Mesenchymal stem cell (in vitro differentiated cells and primary cell): Measurements from ENCODE around the gene SNRPB2.

Experiments used
- DNase-seq: peaks from one replicate; pipeline ENCODE4 v3.0.0-alpha.2; 2013
- H2AFZ ChIP-seq: one replicate; pipeline ENCODE4 v1.6.1; 2013; ENCODE audit warnings: low read depth, mild to moderate bottlenecking, control low read depth, inconsistent platforms, low read length, moderate library complexity
- H2AK5ac ChIP-seq: 2 replicates; pipeline ENCODE4 v1.6.1; 2013; ENCODE audit warnings: low read length, moderate library complexity, mild to moderate bottlenecking, inconsistent platforms; ENCODE audit not compliant: severe bottlenecking
- H2BK120ac ChIP-seq: one replicate; pipeline ENCODE4 v1.6.1; 2013; ENCODE audit warnings: low read depth, mild to moderate bottlenecking, inconsistent platforms, low read length, moderate library complexity
- H2BK12ac ChIP-seq, 2 experiments: one replicate each; pipeline ENCODE4 v1.6.1; 2013; ENCODE audit warnings: inconsistent platforms in 2 of 2, low read length in 2 of 2, mild to moderate bottlenecking in 2 of 2, moderate library complexity in 2 of 2, control low read depth in 1 of 2
- H2BK15ac ChIP-seq: one replicate; pipeline ENCODE4 v1.6.1; 2013; ENCODE audit warnings: mild to moderate bottlenecking, low read depth, inconsistent platforms; ENCODE audit not compliant: poor library complexity, severe bottlenecking
- H2BK5ac ChIP-seq: 2 replicates; pipeline ENCODE4 v1.6.1; 2013; ENCODE audit warnings: low read depth, mild to moderate bottlenecking, low read length, control low read depth, inconsistent platforms; ENCODE audit not compliant: poor library complexity, severe bottlenecking
- H3K14ac ChIP-seq, 2 experiments: one replicate each; pipeline ENCODE4 v1.6.1; 2013; ENCODE audit warnings: inconsistent platforms in 2 of 2, low read length in 2 of 2, control low read depth in 1 of 2, mild to moderate bottlenecking in 1 of 2, moderate library complexity in 1 of 2
- H3K18ac ChIP-seq, 2 experiments: one replicate each; pipeline ENCODE4 v1.6.1; 2013; ENCODE audit warnings: inconsistent platforms in 2 of 2, low read length in 2 of 2, control low read depth in 1 of 2, low read depth in 1 of 2, mild to moderate bottlenecking in 1 of 2
- H3K23ac ChIP-seq, 2 experiments: one replicate each; pipeline ENCODE4 v1.6.1; 2013; ENCODE audit warnings: inconsistent platforms in 2 of 2, low read length in 2 of 2, mild to moderate bottlenecking in 2 of 2, moderate library complexity in 2 of 2, control low read depth in 1 of 2
- H3K27ac ChIP-seq: 2 replicates; pipeline ENCODE4 v1.5.1; 2013; ENCODE audit warnings: mild to moderate bottlenecking, moderate library complexity, low read length, control low read depth, inconsistent platforms; ENCODE audit not compliant: poor library complexity, severe bottlenecking
- H3K27me3 ChIP-seq, 2 experiments: 2 replicates each; pipeline versions ENCODE4 v1.6.1 to v1.7.0; 2013; ENCODE audit warnings: low read length in 2 of 2, mild to moderate bottlenecking in 2 of 2, moderate library complexity in 2 of 2, control low read depth in 1 of 2, inconsistent platforms in 1 of 2; ENCODE audit not compliant: control insufficient read depth in 1 of 2, insufficient read depth in 1 of 2
- H3K36me3 ChIP-seq, 2 experiments: 2 replicates each; pipeline versions ENCODE4 v1.6.1 to v1.7.0; 2013; ENCODE audit warnings: low read length in 2 of 2, control low read depth in 1 of 2, inconsistent platforms in 1 of 2, low read depth in 1 of 2, mild to moderate bottlenecking in 1 of 2; ENCODE audit not compliant: insufficient read depth in 2 of 2, control insufficient read depth in 1 of 2
- H3K4ac ChIP-seq, 2 experiments: one replicate each; pipeline ENCODE4 v1.6.1; 2013; ENCODE audit warnings: inconsistent platforms in 2 of 2, low read length in 2 of 2, mild to moderate bottlenecking in 2 of 2, moderate library complexity in 2 of 2, control low read depth in 1 of 2, low read depth in 1 of 2
- H3K4me1 ChIP-seq: 2 replicates; pipeline ENCODE4 v1.6.1; 2013; ENCODE audit warnings: low read depth, low read length, control low read depth; ENCODE audit not compliant: control insufficient read depth, insufficient read depth
- H3K4me2 ChIP-seq: 2 replicates; pipeline ENCODE4 v1.6.1; 2013; ENCODE audit warnings: low read length, mild to moderate bottlenecking, inconsistent platforms; ENCODE audit not compliant: poor library complexity, severe bottlenecking
- H3K4me3 ChIP-seq, 2 experiments: 2 replicates each; pipeline versions ENCODE4 v1.5.1 to v1.7.0; 2013; ENCODE audit warnings: low read length in 2 of 2, mild to moderate bottlenecking in 2 of 2, control low read depth in 1 of 2, low read depth in 1 of 2; ENCODE audit not compliant: insufficient read depth in 1 of 2
- H3K79me1 ChIP-seq: replicated peaks from 2 replicates; pipeline ENCODE4 v1.6.1; 2013; ENCODE audit warnings: mild to moderate bottlenecking, control low read depth, low read length, inconsistent platforms; ENCODE audit not compliant: poor library complexity, severe bottlenecking
- H3K9ac ChIP-seq: 2 replicates; pipeline ENCODE4 v1.7.0; 2013; ENCODE audit warnings: mild to moderate bottlenecking, low read length, moderate library complexity
- H3K9me3 ChIP-seq: 2 replicates; pipeline ENCODE4 v1.7.0; 2013; ENCODE audit warnings: mild to moderate bottlenecking, low read length; ENCODE audit not compliant: control insufficient read depth
- H4K8ac ChIP-seq: one replicate; pipeline ENCODE4 v1.6.1; 2013; ENCODE audit warnings: inconsistent platforms, mild to moderate bottlenecking, low read length, moderate library complexity
- H4K91ac ChIP-seq: one replicate; pipeline ENCODE4 v1.6.1; 2013; ENCODE audit warnings: mild to moderate bottlenecking, low read length, inconsistent platforms
- WGBS: methylation state at CpG from one replicate; pipeline ENCODE4 v1.1.7; 2013; ENCODE audit warnings: mixed read lengths; 5-methylcytosine and 5-hydroxymethylcytosine counted together

The SNRPB2 gene

GRCh38 chr20:16748308-16748900 is 18.6 kb downstream of the SNRPB2 start, which contains the start of gene OTOR:
OTOR (plus strand) TSS chr20:16748358; CDS start chr20:16748402, 44 bp downstream.
- H2AK5ac ChIP-seq: no peak within 1 kb of the TSS
- H3K18ac ChIP-seq: no peak within 1 kb of the TSS
- H2BK12ac ChIP-seq: no peak within 1 kb of the TSS
- H4K91ac ChIP-seq: no peak within 1 kb of the TSS
- H3K9me3 ChIP-seq: no peaks in the 10 kb centered on the region
- no peak within 1 kb of the TSS for H3K4me2 ChIP-seq
- no peak within 1 kb of the TSS for H2BK15ac ChIP-seq
- H4K8ac ChIP-seq: no peak within 1 kb of the TSS
- no peaks in the 10 kb centered on the region for H3K27me3 ChIP-seq
- H2AFZ ChIP-seq: no peak within 1 kb of the TSS
- no peak within 1 kb of the TSS for H2BK5ac ChIP-seq
- H3K4ac ChIP-seq: no peak within 1 kb of the TSS
- H3K27ac ChIP-seq: no peak within 1 kb of the TSS
- no peak within 1 kb of the TSS for H3K23ac ChIP-seq
- DNase-seq: no peak
- no peak within 1 kb of the TSS for H3K9ac ChIP-seq
- H3K79me1 ChIP-seq: no peaks in the 10 kb centered on the region
- H3K36me3 ChIP-seq: no peaks in the 10 kb centered on the region
- WGBS: 85% methylated on average over 2 of the region's 5 CpGs
- H2BK120ac ChIP-seq: no peak within 1 kb of the TSS
- H3K4me3 ChIP-seq: no peak within 1 kb of the TSS
- H3K4me1 ChIP-seq: no peaks in the 10 kb centered on the region
- no peak within 1 kb of the TSS for H3K14ac ChIP-seq

GRCh38 chr20:16749573-16749972 is 19.7 kb downstream of the SNRPB2 start:
- no peak overlapping the region for H3K18ac ChIP-seq
- H3K4me3 ChIP-seq: no peak overlapping the region
- no peak overlapping the region for H2BK5ac ChIP-seq
- no peaks in the 10 kb centered on the region for H3K79me1 ChIP-seq
- H3K27me3 ChIP-seq: no peaks in the 10 kb centered on the region
- H3K23ac ChIP-seq: no peak overlapping the region
- no peak overlapping the region for H2AFZ ChIP-seq
- H3K4me2 ChIP-seq: no peak overlapping the region
- H3K9me3 ChIP-seq: no peaks in the 10 kb centered on the region
- H2BK12ac ChIP-seq: no peak overlapping the region
- H3K14ac ChIP-seq: no peak overlapping the region
- no peak for DNase-seq
- H3K4me1 ChIP-seq: no peaks in the 10 kb centered on the region
- H2AK5ac ChIP-seq: no peak overlapping the region
- no peak overlapping the region for H3K9ac ChIP-seq
- H3K36me3 ChIP-seq: no peaks in the 10 kb centered on the region
- WGBS: 41% methylated on average over 11 of the region's 11 CpGs
- no peak overlapping the region for H3K27ac ChIP-seq
- H4K8ac ChIP-seq: no peak overlapping the region
- no peak overlapping the region for H3K4ac ChIP-seq
- H4K91ac ChIP-seq: no peak overlapping the region
- no peak overlapping the region for H2BK120ac ChIP-seq
- no peak overlapping the region for H2BK15ac ChIP-seq

GRCh38 chr20:16752082-16752481 is 22.3 kb downstream of the SNRPB2 start:
- H2AK5ac ChIP-seq: no peak overlapping the region
- no peak overlapping the region for H4K8ac ChIP-seq
- no peak overlapping the region for H2BK120ac ChIP-seq
- no peak overlapping the region for H2BK5ac ChIP-seq
- H3K9me3 ChIP-seq: no peaks in the 10 kb centered on the region
- H3K4ac ChIP-seq: no peak overlapping the region
- H3K14ac ChIP-seq: no peak overlapping the region
- H3K36me3 ChIP-seq: no peaks in the 10 kb centered on the region
- no peak for DNase-seq
- H3K9ac ChIP-seq: no peak overlapping the region
- H3K27ac ChIP-seq: no peak overlapping the region
- no CpG with 5 or more reads among the region's 1 CpG for WGBS
- H3K4me1 ChIP-seq: no peaks in the 10 kb centered on the region
- H3K27me3 ChIP-seq: peaks cover 0 to 2% of the 10 kb centered on the region in 2 experiments
- no peak overlapping the region for H2AFZ ChIP-seq
- H3K79me1 ChIP-seq: no peaks in the 10 kb centered on the region
- no peak overlapping the region for H3K18ac ChIP-seq
- no peak overlapping the region for H2BK15ac ChIP-seq
- no peak overlapping the region for H4K91ac ChIP-seq
- no peak overlapping the region for H3K4me3 ChIP-seq
- no peak overlapping the region for H3K4me2 ChIP-seq
- H2BK12ac ChIP-seq: no peak overlapping the region
- H3K23ac ChIP-seq: no peak overlapping the region

GRCh38 chr20:16752901-16753300 is 23.1 kb downstream of the SNRPB2 start:
- H4K91ac ChIP-seq: no peak overlapping the region
- H2BK5ac ChIP-seq: no peak overlapping the region
- DNase-seq: no peak
- H2AK5ac ChIP-seq: no peak overlapping the region
- no peaks in the 10 kb centered on the region for H3K4me1 ChIP-seq
- H3K4me3 ChIP-seq: no peak overlapping the region
- no peak overlapping the region for H3K14ac ChIP-seq
- no peak overlapping the region for H3K23ac ChIP-seq
- no peak overlapping the region for H2AFZ ChIP-seq
- no peak overlapping the region for H2BK120ac ChIP-seq
- H3K27ac ChIP-seq: no peak overlapping the region
- no peaks in the 10 kb centered on the region for H3K36me3 ChIP-seq
- no peak overlapping the region for H3K4me2 ChIP-seq
- no peak overlapping the region for H3K4ac ChIP-seq
- no peak overlapping the region for H4K8ac ChIP-seq
- H3K79me1 ChIP-seq: no peaks in the 10 kb centered on the region
- H3K27me3 ChIP-seq: peaks cover 0 to 2% of the 10 kb centered on the region in 2 experiments
- H3K18ac ChIP-seq: no peak overlapping the region
- H2BK12ac ChIP-seq: no peak overlapping the region
- H2BK15ac ChIP-seq: no peak overlapping the region
- no peak overlapping the region for H3K9ac ChIP-seq
- no peaks in the 10 kb centered on the region for H3K9me3 ChIP-seq
